ENCODE data around the gene LGR5. TPM values are rescaled to one million over a fixed set of nuclear protein-coding genes. Genes with fewer than 3 reads are reported as not detected.

Gene LGR5
- total RNA-seq = not detected in 2 replicates

GRCh38 chr12:71439613-71440344 lies at the start of gene LGR5:
TSS of gene LGR5 (plus strand) at chr12:71439798. CDS start at chr12:71440081, 283 bp downstream.
- DNase-seq (ENCODE audit: low read depth in 2 of 2) = peak; percentile 21 to 33

DNA sequence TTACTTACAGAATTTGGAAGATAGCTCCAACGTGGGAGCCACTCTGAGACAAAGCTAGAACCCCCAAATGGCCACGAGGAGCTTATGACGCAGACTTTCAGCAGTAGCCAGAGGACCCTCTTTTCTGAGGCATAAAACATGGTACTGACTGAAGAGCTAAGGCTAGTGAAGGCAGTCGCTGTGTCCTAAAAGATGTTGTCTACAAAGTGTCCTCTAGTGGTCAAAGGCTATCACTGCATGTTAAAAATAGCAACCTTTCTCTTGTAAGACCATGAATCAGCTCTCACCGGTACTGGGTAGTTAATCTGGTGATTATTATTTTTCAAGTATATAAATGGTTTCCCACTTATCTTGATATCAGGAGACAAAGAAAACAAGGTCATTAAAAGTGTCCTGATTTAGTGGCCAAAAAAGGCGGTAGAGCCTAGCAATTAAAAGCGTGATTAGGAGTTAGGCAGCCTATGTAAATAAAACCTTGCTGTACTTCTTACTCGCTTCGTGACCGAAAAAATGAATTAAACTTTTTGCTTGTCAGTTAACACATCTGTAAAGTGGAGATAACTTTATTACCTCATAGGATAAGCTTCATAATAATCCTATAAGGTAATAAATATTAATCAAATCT lies 47.0 kb upstream of the LGR5 start:
- peak; percentile 67 to 82 for DNase-seq (ENCODE audit: low read depth in 2 of 2)

GRCh38 chr12:71393625-71394024 lies 46.0 kb upstream of the LGR5 start:
- no peak for DNase-seq (ENCODE audit: low read depth in 2 of 2)

- no peak for DNase-seq (ENCODE audit: low read depth in 2 of 2)
These were observed 42.1 kb upstream of the LGR5 start for GRCh38 chr12:71397433-71397954.

GRCh38 chr12:71399197-71399596 lies 40.4 kb upstream of the LGR5 start:
- no peak for DNase-seq (ENCODE audit: low read depth in 2 of 2)

- peak in 1 of 2 donors; percentile 5 for DNase-seq (ENCODE audit: low read depth in 2 of 2)
These were observed 39.1 kb upstream of the LGR5 start for GRCh38 chr12:71400481-71400880.

DNA sequence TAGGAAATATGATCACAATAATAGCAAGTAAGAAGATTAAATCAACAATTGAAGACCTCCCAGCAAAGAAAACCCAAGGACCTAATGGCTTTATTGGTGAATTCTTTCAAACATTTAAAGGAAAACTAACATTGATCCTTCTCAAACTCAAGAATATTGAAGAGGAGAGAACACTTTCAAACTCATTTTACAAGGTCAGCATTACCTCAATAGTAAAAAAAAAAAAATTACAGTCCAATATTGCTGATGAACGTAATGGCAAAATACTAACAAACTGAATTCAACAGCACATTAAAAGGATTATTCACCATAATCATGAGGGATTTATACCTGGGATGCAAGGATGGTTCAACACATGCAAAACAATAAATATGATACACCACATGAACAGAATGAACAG lies 33.7 kb upstream of the LGR5 start:
- DNase-seq (ENCODE audit: low read depth in 2 of 2) = no peak

DNA sequence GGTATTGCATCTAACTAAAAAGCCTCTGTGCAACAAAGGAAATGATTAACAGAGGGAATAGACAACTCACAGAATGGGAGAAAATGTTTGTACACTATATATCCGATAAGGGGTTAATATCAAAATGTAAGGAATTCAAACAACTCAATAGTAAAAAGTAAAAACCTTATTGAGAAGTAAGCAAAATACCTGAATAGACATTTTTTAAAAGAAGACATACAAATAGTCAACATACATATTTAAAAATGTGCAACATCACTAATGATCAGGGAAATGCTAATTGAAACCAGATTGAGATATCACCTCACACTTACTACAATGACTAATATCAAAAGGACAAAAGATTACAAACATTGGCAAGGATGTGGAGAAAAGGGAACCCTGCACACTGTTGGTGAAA lies 31.9 kb upstream of the LGR5 start:
- no peak for DNase-seq (ENCODE audit: low read depth in 2 of 2)

- DNase-seq (ENCODE audit: low read depth in 2 of 2) = no peak
These were observed 28.8 kb upstream of the LGR5 start for GRCh38 chr12:71410844-71411243.

GRCh38 chr12:71411635-71412034 lies 28.0 kb upstream of the LGR5 start:
- no peak for DNase-seq (ENCODE audit: low read depth in 2 of 2)

DNA sequence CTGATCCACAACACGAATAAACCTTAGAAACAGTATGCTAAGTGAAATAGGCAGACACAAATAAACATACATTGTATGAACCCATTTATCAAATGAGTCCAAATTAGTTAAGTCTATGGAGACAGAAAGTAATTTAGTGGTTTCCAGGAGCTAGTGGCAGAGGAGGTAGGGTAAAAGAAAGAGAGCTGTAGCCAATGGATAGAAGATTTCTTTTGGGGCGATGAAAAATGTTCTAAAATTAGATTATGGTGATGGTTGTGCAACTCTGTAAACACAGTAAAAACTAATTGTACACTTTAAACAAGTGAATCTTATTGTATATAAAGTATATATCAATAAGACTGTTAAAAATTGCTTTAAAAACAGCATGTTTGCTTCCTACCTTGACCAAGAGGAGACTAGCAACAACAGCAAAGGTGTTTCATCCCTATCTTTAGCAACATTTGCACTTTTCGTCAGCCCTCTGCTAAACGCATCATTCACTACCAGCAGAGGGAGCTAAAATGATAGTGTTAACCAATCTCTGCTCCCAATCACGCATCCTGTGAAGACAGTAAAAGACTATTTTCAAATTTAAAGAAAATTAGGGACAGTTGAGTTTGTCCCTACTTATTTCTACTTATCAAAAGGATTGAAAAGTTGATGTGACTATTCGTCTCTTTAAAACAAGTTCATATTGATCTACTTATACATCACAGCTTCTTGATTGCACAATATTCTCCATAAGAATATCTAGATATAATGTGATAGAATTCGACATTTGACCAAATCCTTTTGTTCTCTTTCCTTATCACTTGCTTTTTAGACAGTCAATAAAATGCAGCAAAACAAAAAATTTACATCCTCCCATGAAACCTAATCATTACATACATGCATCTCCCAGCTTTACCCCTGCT lies 24.0 kb upstream of the LGR5 start:
- peak; percentile 63 to 71 for DNase-seq (ENCODE audit: low read depth in 2 of 2)

DNA sequence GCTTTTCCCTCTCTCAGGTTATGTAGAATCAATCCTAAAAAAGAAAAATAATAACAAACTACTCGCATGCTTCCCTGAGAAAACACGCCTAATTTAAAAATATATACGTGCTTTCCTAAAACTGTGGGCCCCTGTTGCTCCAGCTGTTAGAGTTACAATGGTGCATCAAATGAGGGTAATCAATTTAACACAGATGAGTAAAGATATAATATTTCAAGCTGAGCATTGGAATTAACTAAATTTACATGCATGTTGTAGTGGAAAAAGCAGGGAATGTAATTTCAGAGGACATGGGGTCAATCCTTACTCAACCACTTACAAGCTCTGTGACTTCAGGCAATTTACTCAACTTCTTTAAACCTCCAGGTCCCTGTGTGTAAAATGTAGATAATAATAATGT lies 22.4 kb upstream of the LGR5 start:
- no peak for DNase-seq (ENCODE audit: low read depth in 2 of 2)

DNA sequence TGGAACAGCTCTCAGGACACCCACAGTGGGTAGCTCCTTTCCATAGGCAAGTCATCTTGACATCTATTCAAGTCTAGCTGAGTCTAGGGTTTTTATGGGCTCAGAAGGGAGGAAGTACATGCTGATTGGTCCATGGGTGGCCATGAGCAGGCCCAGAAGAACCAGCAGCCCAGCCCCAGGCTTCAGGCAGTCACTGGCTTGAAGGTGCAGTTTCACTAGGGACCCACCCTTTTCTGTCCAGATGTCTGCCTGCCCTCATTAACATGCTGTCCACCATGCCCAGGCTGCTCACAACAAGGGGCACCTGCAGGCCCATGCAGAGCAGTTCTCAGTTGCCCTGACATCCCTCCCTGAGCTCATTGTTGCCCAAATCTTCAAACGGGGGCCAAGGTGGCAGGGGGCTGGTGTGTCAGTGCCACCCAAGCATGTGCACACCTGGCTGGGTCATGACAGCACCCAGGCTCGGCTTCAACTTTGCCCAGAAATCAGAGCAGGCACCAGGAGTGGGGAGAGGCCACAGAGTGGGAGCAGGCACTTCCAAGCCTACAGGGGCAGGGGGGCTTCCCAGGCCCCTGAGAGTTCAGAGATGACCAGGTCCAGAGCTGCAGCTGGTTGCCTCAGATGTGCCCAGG lies 18.7 kb upstream of the LGR5 start:
- DNase-seq (ENCODE audit: low read depth in 2 of 2) = no peak

DNA sequence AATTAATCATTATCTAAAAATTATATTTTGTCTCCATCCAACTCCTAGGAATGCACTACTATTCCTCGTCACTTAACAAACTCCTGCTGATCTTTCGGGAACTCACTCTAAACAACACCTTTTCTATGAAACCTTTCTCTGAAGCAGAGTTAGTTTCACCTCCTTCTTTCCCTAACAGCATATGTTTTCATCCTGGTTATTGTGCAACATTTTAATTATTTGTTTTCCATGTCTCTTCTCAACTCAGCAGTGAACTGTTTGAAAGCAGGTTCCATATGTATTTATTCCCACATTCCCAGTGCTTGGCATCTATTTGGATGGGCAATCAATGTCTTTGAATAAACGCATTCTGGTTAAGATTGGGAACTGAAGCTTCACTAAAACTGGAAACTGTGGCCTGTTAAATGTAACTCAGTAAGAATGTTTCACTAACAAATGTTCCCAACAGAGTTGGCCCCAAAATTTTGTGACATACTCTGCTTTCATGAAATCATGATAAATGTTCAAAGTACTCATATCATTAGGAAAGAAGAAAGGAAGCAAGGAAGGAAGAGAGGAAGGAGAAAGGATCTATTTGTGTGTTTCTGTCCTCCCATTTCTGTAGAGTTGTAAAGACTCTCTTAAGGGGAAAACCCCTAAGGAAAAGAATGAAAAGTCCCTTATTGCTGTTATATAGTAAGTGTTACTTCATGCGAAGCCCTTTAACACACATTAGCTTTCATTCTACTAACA lies 13.9 kb upstream of the LGR5 start:
- no peak for DNase-seq (ENCODE audit: low read depth in 2 of 2)

DNA sequence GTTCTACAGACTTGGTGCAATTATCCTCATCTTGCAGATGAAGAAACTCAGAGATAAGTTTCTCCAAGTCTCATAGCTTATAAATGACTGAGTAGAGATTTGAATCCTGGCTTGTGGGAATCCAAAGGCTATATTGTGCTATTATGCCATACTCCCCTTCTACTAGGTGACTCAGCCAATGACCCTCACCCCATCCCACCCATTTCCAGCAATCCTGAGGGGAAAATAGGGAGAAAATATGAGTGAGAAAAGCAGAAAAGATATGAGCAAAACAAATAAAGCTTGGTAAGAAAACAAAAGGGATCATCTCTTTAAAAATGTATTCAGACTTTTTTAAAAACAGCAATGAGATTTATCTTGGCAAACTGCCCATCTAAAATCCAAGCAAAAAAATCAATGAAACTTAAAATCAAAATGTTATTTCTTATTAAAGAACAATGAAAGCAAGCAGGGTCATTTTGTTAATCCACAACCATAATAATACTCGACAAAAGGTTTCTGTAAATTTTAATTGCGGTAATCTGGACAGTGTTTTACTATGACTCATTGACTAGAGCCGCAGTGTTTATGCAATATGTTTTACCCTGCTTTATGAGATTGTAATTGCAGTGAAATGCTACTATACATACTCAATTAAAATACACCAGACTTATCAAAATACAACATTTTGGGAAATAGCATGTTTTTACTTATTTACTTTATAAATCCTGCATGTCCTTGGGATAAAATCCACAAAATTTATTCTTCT lies 13.1 kb upstream of the LGR5 start:
- DNase-seq (ENCODE audit: low read depth in 2 of 2) = no peak

GRCh38 chr12:71430756-71431155 lies 8.8 kb upstream of the LGR5 start:
- no peak for DNase-seq (ENCODE audit: low read depth in 2 of 2)

DNA sequence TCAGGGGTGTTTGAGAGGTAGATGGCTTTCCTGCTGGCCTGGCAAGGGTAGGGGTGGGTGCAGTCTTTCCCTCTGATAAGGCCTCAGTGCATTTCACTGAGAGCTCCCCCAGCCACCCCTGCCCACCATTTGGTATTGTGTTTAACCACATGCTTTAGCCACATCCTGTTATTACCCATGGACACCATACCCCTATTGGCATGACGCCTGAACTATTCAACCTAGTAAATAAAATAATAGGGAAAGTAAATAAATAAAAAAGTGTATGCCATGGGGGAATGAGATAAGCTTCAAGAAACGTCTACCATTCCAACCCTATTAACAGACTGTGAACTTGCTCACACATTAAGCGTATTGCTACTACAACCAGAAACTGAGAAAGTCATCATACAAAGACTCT lies 7.6 kb upstream of the LGR5 start:
- DNase-seq (ENCODE audit: low read depth in 2 of 2) = no peak

GRCh38 chr12:71432936-71433335 lies 6.7 kb upstream of the LGR5 start:
- DNase-seq (ENCODE audit: low read depth in 2 of 2) = no peak

DNA sequence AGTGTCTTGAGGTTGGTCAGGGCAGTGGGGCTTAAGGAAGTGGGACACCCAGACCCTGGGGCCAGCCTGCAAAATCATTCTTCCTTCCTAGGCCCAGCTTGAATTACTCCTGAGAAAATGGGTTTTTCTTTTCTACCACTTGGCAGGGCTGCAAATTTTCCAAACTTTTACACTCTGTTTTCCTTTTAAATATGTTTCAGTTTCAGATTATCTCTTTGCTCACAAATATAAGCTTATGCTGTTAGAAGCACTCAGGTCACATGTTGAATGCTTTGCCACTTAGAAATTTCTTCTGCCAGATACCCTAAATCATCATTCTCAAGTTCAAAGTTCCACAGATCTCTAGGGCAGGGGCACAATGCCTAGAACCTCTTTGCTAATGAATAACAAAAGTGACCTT lies 2.9 kb upstream of the LGR5 start:
- DNase-seq (ENCODE audit: low read depth in 2 of 2) = no peak

Data from lung microvascular endothelial cell (primary cell).